CD14-positive monocyte (primary cell): ENCODE measurements around the gene FOXG1. TPM values are rescaled to one million over a fixed set of nuclear protein-coding genes. Genes with fewer than 3 reads are reported as not detected.

Source experiments
- DNase-seq, 3 donors: peaks; one replicate each; pipeline ENCODE4 v3.0.0-alpha.2; 2011 to 2022
- H2AFZ ChIP-seq: 2 replicates; pipeline ENCODE4 v1.6.0; 2012; ENCODE audit warnings: mild to moderate bottlenecking, low read depth, low read length, inconsistent platforms; ENCODE audit not compliant: insufficient read depth, poor library complexity, severe bottlenecking
- H3K27ac ChIP-seq, 2 donors: 1 replicate in 1 of 2; 2 replicates in 1 of 2; pipeline ENCODE4 v1.5.1; 2012 to 2013; ENCODE audit warnings: low read length in 2 of 2, control low read depth in 1 of 2, inconsistent platforms in 1 of 2, low read depth in 1 of 2, mild to moderate bottlenecking in 1 of 2
- H3K27me3 ChIP-seq, 2 donors: one replicate each; pipeline versions ENCODE4 v1.6.0 to v1.6.1; 2011 to 2013; ENCODE audit warnings: low read length in 2 of 2; ENCODE audit not compliant: control insufficient read depth in 2 of 2, insufficient read depth in 2 of 2
- H3K36me3 ChIP-seq, 2 donors: replicated peaks in 1 of 2; 1 replicate in 1 of 2; 2 replicates in 1 of 2; pipeline versions ENCODE4 v1.5.1 to v1.6.1; 2012 to 2013; ENCODE audit warnings: low read length in 2 of 2, control low read depth in 1 of 2, inconsistent platforms in 1 of 2, mild to moderate bottlenecking in 1 of 2; ENCODE audit not compliant: insufficient read depth in 2 of 2, control insufficient read depth in 1 of 2
- H3K4me1 ChIP-seq, 2 donors: 1 replicate in 1 of 2; 2 replicates in 1 of 2; pipeline versions ENCODE4 v1.5.1 to v1.6.1; 2012 to 2013; ENCODE audit warnings: low read length in 2 of 2, control low read depth in 1 of 2, inconsistent platforms in 1 of 2, mild to moderate bottlenecking in 1 of 2, moderate library complexity in 1 of 2; ENCODE audit not compliant: insufficient read depth in 2 of 2, control insufficient read depth in 1 of 2
- H3K4me2 ChIP-seq: replicated peaks from 2 replicates; pipeline ENCODE3; 2012; ENCODE audit warnings: low read length, moderate library complexity, mild to moderate bottlenecking; ENCODE audit not compliant: poor library complexity, severe bottlenecking; ENCODE audit errors: extremely low read depth
- H3K4me3 ChIP-seq, 3 experiments: fragments of 200-600 bp in 1 of 3; sonication (generic) in 1 of 3; replicated peaks in 1 of 3; 1 replicate in 2 of 3; 2 replicates in 1 of 3; pipeline ENCODE4 v1.5.1; 2011 to 2013; ENCODE audit warnings: low read length in 3 of 3, mild to moderate bottlenecking in 3 of 3, control low read depth in 2 of 3, low read depth in 2 of 3, inconsistent platforms in 1 of 3, moderate library complexity in 1 of 3
- H3K79me2 ChIP-seq: 2 replicates; pipeline ENCODE4 v1.6.0; 2012; ENCODE audit warnings: mild to moderate bottlenecking, control low read depth, inconsistent platforms, low read length, moderate library complexity; ENCODE audit not compliant: insufficient read depth
- H3K9ac ChIP-seq: 2 replicates; pipeline ENCODE4 v1.6.0; 2017; ENCODE audit warnings: low read length, mild to moderate bottlenecking; ENCODE audit not compliant: insufficient read depth, poor library complexity, severe bottlenecking
- H3K9me3 ChIP-seq, 2 donors: replicated peaks in 1 of 2; 1 replicate in 1 of 2; 2 replicates in 1 of 2; pipeline versions ENCODE4 v1.5.1 to v1.6.1; 2012 to 2013; ENCODE audit warnings: low read length in 2 of 2, control low read depth in 1 of 2; ENCODE audit not compliant: control insufficient read depth in 1 of 2, insufficient read depth in 1 of 2
- H4K20me1 ChIP-seq: 2 replicates; pipeline ENCODE4 v1.6.0; 2012; ENCODE audit warnings: mild to moderate bottlenecking, low read length, control low read depth, moderate library complexity; ENCODE audit not compliant: insufficient read depth
- H3K27ac Mint-ChIP-seq, 7 donors: one replicate each; pipeline ENCODE4 v1.8.0; 2020; ENCODE audit warnings: mild to moderate bottlenecking in 7 of 7, mixed read lengths in 7 of 7, moderate library complexity in 6 of 7, inconsistent platforms in 2 of 7
- H3K27me3 Mint-ChIP-seq, 3 donors: one replicate each; pipeline ENCODE4 v1.8.0; 2021 to 2022; ENCODE audit warnings: low read depth in 3 of 3, mild to moderate bottlenecking in 3 of 3, mixed read lengths in 3 of 3, moderate library complexity in 3 of 3, inconsistent platforms in 1 of 3
- H3K36me3 Mint-ChIP-seq, 2 donors: one replicate each; pipeline ENCODE4 v1.8.0; 2020; ENCODE audit warnings: mixed read lengths in 2 of 2, inconsistent platforms in 1 of 2, mild to moderate bottlenecking in 1 of 2
- H3K4me1 Mint-ChIP-seq: one replicate; pipeline ENCODE4 v1.8.0; 2020; ENCODE audit warnings: mild to moderate bottlenecking, mixed read lengths
- H3K4me3 Mint-ChIP-seq, 2 donors: one replicate each; pipeline ENCODE4 v1.8.0; 2020; ENCODE audit warnings: mild to moderate bottlenecking in 2 of 2, mixed read lengths in 2 of 2, moderate library complexity in 1 of 2
- H3K9me3 Mint-ChIP-seq, 7 donors: one replicate each; pipeline ENCODE4 v1.8.0; 2020 to 2022; ENCODE audit warnings: mixed read lengths in 7 of 7, mild to moderate bottlenecking in 6 of 7, moderate library complexity in 6 of 7, inconsistent platforms in 2 of 7
- CTCF ChIP-seq: fragments of 200-600 bp; IDR thresholded peaks from one replicate; pipeline ENCODE4 v1.8.0; 2022; ENCODE audit warnings: antibody characterized with exemption, mild to moderate bottlenecking
- whole genome bisulfite sequencing: methylation state at CpG from one replicate; pipeline ENCODE4 v1.1.5; 2013; ENCODE audit warnings: missing lambda C conversion rate; ENCODE audit not compliant: insufficient coverage; 5-methylcytosine and 5-hydroxymethylcytosine counted together
- intact Hi-C, 2 donors: fragments of 100-400 bp; cut with micrococcal nuclease; formaldehyde crosslinking; loops; one replicate each; pipeline versions ENCODE4 v1.15.0 to v1.15.1; 2023
- polyA plus RNA-seq, 3 donors: library from polyadenylated mRNA; depleted of rRNA in 1 of 3; unstranded in 2 of 3; stranded (reverse) in 1 of 3; fragments of 300-500 nt in 2 of 3; fragments of >200 nt in 1 of 3; fragmentation: Illumina TruSeq in 2 of 3; gene quantifications; 1 replicate in 2 of 3; 2 replicates in 1 of 3; pipeline ENCODE4 v1.2.3, GENCODE V29; 2012 to 2021

The FOXG1 gene
- polyA plus RNA-seq, 3 donors, result not detected

GRCh38 chr14:28754209-28754985 is 12.2 kb upstream of the FOXG1 start:
- Mint-ChIP-seq H3K27ac (no peak overlapping the region), H3K4me1 (no peaks in the 10 kb centered on the region), H3K4me3 (peak overlapping the region in 1 of 2 donors; percentile 43), H3K27me3 (peaks cover 58 to 65% (median 59%) of the 10 kb centered on the region in 3 donors), H3K36me3 (no peaks in the 10 kb centered on the region), H3K9me3 (peaks cover 0 to 16% (median 5%) of the 10 kb centered on the region in 7 donors)
- Histone ChIP-seq H3K79me2 (no peaks in the 10 kb centered on the region), H3K4me3 (no peak overlapping the region), H3K4me2 (no peak overlapping the region), H3K27ac (no peak overlapping the region), H2AFZ (no peak overlapping the region), H4K20me1 (no peaks in the 10 kb centered on the region), H3K9me3 (peaks cover 0 to 30% of the 10 kb centered on the region in 2 donors), H3K9ac (no peak overlapping the region), H3K36me3 (no peaks in the 10 kb centered on the region), H3K4me1 (no peaks in the 10 kb centered on the region), H3K27me3 (peaks cover 53 to 62% of the 10 kb centered on the region in 2 donors)
- intact Hi-C loops, result no loop called here
- DNase-seq, result no peak
- TF ChIP-seq CTCF, result peak; percentile 57
- no CpG with 5 or more reads among the region's 9 CpGs for WGBS

GRCh38 chr14:28755198-28755815 is 11.3 kb upstream of the FOXG1 start:
- Mint-ChIP-seq H3K4me1 (no peaks in the 10 kb centered on the region), H3K27ac (no peak overlapping the region), H3K4me3 (peak overlapping the region in 1 of 2 donors; percentile 40), H3K9me3 (peaks cover 0 to 25% (median 9%) of the 10 kb centered on the region in 7 donors), H3K27me3 (peaks cover 67 to 73% (median 69%) of the 10 kb centered on the region in 3 donors), H3K36me3 (no peaks in the 10 kb centered on the region)
- no peak for TF ChIP-seq CTCF
- intact Hi-C loops, result no loop called here
- Histone ChIP-seq H3K4me2 (no peak overlapping the region), H2AFZ (no peak overlapping the region), H3K4me1 (no peaks in the 10 kb centered on the region), H3K9ac (no peak overlapping the region), H3K4me3 (no peak overlapping the region), H3K79me2 (no peaks in the 10 kb centered on the region), H3K9me3 (peaks cover 0 to 39% of the 10 kb centered on the region in 2 donors), H3K36me3 (no peaks in the 10 kb centered on the region), H3K27me3 (peaks cover 62 to 71% of the 10 kb centered on the region in 2 donors), H4K20me1 (no peaks in the 10 kb centered on the region), H3K27ac (no peak overlapping the region)
- 10% methylated on average over 3 of the region's 14 CpGs for WGBS
- no peak for DNase-seq
